GM18502 (cell line): ENCODE results near the gene PRDM15.

Source experiments
- ATAC-seq: cut with Tn5 transposase; IDR thresholded peaks from one replicate; pipeline ENCODE4 v1.9.1; 2021; ENCODE audit warnings: mild to moderate bottlenecking; ENCODE audit not compliant: unreplicated experiment, poor library complexity

PRDM15 gene

DNA sequence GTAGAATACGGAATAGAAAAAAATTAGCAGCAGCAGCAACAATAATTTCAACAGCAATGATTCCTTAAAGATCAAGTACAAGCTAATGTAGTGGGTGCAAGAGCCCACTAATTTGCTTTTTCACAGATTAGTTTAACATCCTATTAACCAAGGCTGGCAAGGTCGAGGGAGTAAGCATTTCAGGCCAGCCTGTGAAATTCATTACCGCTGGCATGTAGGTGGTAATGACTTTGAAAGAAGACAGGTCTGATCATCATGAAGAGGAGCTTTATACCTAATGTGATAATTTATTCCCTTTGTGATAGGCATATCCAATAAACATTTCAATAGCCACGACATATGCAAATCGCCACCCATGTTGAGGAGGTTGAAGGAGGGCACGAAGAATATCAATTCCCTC lies 11.2 kb upstream of the PRDM15 start:
- no peak for ATAC-seq

DNA sequence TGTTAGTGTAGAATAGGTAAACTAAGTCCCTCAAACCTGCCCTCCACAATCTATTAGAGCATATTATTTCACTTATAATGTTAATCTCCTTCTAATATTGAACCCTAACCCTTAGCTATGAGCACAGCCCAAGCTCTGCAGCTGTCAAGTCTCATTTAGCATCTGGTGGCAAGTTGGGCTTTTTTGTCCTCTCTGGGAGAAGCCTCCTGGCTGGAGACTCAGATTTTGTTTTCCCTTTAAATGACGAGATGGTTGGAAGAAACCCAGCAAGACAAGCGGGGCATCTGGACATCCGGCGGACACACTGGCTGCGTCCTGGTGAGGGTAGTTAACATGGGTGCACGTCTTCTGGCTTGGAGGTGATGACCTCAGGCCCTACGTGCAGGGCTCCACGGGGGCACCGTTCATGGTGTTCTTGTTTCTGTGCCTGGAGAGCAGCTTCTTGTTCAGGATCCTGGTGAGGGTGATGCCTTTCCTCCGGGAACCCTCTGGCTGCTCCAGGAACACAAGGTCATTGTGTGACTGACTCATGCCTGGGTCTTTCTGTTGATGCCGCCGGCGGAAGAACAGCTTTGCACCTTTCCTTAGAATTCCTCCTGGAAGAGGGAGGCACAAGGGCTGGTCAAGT lies 9.7 kb upstream of the PRDM15 start:
- no peak for ATAC-seq

DNA sequence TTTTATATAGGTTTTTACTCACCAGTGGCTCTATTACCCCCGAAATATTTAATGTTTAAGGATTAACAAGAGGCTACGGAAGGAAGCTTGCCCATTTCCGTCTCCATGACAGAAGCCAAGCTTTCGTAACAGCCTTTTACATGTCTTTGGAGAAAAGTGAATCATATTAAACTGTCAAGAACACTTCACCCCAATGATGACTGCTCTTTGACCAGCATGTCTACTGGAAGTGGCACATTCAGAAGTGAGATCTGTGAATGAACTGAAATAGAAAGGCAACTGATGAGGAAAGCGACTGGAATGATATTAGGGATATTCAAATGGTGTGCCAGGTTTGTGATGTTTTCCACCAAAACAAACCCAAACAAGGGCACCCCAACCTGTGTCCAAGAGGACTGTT lies 8.5 kb upstream of the PRDM15 start:
- no peak for ATAC-seq

- no peak for ATAC-seq
These were observed 7.2 kb upstream of the PRDM15 start for GRCh38 chr21:41886328-41886727.

DNA sequence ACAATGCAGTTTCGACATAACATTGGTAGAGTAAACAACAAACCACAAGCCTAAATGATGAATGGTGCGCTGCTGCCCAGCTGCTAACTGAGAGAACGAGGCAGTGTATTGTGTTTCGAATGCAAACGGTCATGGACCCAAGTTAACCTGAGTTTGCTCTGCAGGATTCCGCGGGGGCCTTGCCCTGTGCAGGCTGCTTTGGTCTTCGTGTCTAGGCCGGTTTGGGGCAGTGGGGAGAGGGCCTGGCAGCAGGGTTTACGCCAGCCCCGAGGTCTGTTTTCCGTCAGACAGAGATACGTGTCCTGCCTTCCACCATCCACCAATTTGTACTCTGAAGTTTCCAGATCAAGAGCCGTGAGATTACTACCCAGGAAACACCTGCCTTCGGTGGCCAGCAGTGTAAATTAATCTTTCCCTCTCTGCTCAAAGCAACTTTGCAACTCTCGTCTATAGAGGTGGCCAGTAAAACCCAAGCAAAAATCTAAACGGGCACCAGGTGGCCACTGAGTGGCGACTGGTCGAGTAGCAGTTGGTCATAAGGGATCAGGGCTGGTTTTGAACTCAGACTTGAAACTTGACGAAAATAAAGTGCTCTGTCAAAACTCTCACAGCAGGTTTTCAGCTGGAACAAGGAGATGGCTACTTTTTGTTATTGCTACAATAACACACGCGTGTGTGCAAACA lies 6.3 kb upstream of the PRDM15 start:
- ATAC-seq: no peak

DNA sequence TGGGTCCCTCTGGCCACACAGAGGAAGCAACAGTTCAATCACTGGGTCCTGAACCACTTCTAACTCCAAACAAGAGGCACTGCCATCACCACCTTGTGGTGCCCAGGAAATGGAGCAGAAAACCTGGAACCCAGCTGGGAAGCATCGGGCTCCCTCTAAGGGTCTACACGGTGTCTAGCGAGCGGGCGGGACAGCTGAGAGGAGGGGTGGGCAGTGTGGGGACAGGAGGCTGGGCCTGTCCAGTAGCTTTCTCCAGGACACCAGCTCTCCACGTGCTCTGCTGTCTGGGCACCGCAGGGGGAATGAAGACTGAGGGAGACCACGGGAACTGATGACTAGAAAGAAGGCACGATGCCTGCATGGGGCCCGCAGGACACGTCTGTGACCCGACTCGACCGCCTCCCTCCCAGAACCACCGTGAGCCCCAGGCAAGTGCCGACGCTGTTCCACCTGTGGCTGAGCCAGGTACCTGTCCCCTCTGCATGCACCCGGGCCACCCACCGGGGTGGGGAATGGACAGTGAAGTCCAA lies 5.4 kb upstream of the PRDM15 start:
- ATAC-seq: no peak

DNA sequence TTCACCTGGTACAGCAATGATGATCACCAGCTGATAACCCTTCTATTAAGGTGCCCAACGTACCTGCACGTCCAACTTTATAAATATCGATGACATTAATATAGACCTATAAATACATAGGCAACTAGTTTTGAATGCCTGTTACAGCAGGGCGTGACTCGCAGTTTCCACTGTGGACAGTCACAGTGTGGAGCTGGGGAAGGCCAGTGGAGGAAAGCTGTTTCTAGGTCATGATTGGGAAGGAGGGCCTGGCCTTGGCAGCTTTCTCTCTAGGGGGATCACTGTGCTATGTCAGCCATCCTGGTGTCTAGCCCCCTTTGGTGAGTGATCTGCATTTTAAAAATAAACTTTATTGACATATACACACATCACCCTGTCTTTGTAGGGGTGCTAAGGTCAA lies 4.4 kb upstream of the PRDM15 start:
- no peak for ATAC-seq

DNA sequence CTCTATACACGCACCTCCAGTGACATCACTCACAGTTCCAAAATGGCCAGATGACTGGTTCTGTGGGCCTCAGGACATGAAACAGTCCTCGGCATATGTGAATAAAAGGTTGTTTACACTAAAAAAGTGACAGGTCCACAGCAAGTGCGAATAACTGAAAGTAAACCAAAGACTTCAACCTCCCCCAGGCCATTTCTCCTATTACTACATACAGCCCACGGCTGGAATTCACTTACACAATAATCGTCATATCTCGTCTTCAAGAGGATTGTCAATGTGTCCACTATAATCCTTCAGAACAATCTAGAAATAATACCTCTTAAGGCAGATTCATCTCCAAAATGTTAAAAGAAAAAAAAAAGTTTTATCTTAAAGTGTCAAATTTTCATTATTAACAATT lies 1.9 kb upstream of the PRDM15 start:
- ATAC-seq: no peak

- no peak for ATAC-seq
These were observed 1.0 kb upstream of the PRDM15 start for GRCh38 chr21:41880153-41880552.

- ATAC-seq: peak; percentile 61
These were observed 334 bp downstream of the PRDM15 start for GRCh38 chr21:41878831-41879189.

GRCh38 chr21:41877901-41878830 lies 978 bp downstream of the PRDM15 start:
- peak; percentile 37 for ATAC-seq

- no peak for ATAC-seq
These were observed 2.1 kb downstream of the PRDM15 start for GRCh38 chr21:41876928-41877652.

DNA sequence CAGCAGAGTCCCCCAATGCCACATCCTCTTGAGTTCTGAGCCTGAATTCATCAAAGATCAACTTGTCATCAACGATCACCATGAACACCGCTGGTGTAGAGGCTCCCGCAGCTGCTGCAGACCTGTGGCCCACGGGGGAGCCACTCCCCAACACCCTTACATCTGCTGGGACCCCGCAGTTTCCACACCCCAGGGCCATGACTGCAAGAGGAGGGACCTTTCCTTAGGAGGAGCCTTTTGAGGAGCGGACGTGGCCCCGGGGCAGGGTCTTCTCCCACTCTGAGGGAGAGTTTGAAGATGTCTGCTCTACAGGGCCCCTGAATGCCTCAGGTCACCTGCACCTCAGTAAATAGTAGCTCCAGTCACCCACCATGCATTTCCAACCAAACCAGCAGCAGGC lies 2.7 kb downstream of the PRDM15 start:
- no peak for ATAC-seq

- ATAC-seq: no peak
These were observed 4.1 kb downstream of the PRDM15 start for GRCh38 chr21:41875086-41875485.

GRCh38 chr21:41874611-41875010 lies 4.5 kb downstream of the PRDM15 start:
- no peak for ATAC-seq

DNA sequence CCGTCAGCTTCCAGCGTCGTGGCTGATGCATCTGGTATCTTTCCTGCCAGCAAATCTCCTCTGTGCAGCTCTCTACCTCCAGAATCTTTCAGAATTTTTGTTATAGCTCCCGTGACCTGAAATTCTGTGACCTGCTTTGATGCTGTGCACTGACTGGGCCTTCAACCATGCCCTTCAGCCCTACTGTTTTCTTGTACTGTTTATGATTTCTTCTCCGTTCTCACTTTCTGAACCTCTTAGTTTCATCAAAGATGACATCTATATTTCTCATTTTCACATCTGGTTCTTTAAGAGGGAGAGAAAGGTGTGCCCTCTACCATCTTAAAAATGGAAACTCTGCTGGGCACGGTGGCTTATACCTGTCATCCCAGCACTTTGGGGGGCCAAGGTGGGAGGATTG lies 5.7 kb downstream of the PRDM15 start:
- ATAC-seq: no peak

DNA sequence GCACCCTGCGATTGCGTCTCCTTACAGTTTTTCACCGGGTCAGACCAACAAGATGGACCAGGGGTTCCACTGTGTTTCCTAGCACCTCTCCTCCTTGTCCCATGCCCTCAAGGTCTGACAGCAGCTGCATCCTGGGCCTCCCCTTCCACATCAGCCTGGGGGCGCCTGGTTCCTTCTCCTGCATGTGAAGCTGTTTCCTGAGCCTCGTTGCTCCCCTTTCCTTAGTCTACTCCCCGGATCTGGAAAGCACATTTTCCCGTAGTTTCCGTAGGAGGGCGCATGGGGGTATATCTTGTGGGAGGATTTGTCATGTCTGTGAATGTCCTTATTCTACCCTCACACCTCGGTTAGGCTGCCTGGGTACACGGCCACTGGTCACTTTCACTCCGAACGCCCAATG lies 6.1 kb downstream of the PRDM15 start:
- ATAC-seq: no peak

- no peak for ATAC-seq
These were observed 7.7 kb downstream of the PRDM15 start for GRCh38 chr21:41871293-41872030.

DNA sequence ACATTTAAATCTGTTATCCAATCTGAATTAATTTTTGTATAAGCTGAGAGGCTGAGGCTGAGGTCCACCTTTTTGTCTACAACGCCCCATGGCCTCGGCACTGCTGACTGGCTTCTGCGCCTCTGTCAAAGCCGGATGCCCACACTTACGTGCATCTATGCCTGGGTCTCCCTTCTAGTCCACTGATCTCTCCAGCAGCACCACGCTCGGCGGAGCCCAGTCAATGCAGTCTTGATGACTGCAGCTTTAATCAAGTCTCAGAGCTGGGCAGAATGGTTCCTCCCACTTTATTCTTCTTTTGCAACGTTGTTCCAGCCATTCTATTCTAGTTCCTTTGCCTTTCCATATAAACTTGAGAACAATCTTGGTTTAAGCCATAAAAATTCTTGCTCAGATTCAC lies 9.4 kb downstream of the PRDM15 start:
- ATAC-seq: no peak
